ENCODE results near the gene CEMIP2.

GRCh38 chr9:71681708-71682272 is 86.5 kb downstream of the CEMIP2 start:
- TF ChIP-seq CTCF (IDR thresholded peaks at IDR 0.05) (no peak), EP300 (IDR thresholded peaks at IDR 0.05) (no peak), POLR2AphosphoS5 (IDR thresholded peaks at IDR 0.05) (peak in 3 of 4 donors; percentile 12 to 38 (median 37))

Data from sigmoid colon (tissue), 4 donors.